ENCODE results near the gene SHLD1. TPM values are rescaled to one million over a fixed set of nuclear protein-coding genes. Genes with fewer than 3 reads are reported as not detected.

Gene SHLD1
- 2.1 and 4.2 TPM in 2 replicates for total RNA-seq

GRCh38 chr20:5749952-5750779 is at the start of gene SHLD1:
SHLD1 (plus strand) TSS chr20:5750401; CDS start chr20:5772866, 22,465 bp downstream.

Other genes starting within 250 kb of the SHLD1 start
- 7.1 and 7.9 TPM in 2 replicates for gene GPCPD1, start 139.4 kb upstream of the SHLD1 start, total RNA-seq
- 0.34 TPM in 1 of 2 replicates, not detected in the other for gene CHGB, start 161.1 kb downstream of the SHLD1 start, total RNA-seq
- 10.6 and 12.1 TPM in 2 replicates for gene TRMT6, start 200.1 kb downstream of the SHLD1 start, total RNA-seq
- 12.1 and 12.8 TPM in 2 replicates for gene MCM8, start 200.3 kb downstream of the SHLD1 start, total RNA-seq

Measured in bronchus fibroblast of lung (primary cell).